Ovary (tissue), 3 donors: ENCODE results near the gene EVI5.

Source experiments
- EP300 ChIP-seq: sonication (generic); formaldehyde crosslinking; IDR thresholded peaks from one replicate; pipeline ENCODE4 v1.6.1; 2017; ENCODE audit warnings: antibody characterized with exemption
- TF ChIP-seq, protein P1 (sequence below), 3 donors: fragments of 450-650 bp in 2 of 3; fragments of 200-600 bp in 1 of 3; IDR thresholded peaks; one replicate each; pipeline versions ENCODE4 v1.5.1 to v1.8.0; 2016 to 2022; ENCODE audit warnings: antibody characterized with exemption in 3 of 3, mild to moderate bottlenecking in 1 of 3
- donor health status: DM: no; HTN: no; CAD: no.

DNA sequence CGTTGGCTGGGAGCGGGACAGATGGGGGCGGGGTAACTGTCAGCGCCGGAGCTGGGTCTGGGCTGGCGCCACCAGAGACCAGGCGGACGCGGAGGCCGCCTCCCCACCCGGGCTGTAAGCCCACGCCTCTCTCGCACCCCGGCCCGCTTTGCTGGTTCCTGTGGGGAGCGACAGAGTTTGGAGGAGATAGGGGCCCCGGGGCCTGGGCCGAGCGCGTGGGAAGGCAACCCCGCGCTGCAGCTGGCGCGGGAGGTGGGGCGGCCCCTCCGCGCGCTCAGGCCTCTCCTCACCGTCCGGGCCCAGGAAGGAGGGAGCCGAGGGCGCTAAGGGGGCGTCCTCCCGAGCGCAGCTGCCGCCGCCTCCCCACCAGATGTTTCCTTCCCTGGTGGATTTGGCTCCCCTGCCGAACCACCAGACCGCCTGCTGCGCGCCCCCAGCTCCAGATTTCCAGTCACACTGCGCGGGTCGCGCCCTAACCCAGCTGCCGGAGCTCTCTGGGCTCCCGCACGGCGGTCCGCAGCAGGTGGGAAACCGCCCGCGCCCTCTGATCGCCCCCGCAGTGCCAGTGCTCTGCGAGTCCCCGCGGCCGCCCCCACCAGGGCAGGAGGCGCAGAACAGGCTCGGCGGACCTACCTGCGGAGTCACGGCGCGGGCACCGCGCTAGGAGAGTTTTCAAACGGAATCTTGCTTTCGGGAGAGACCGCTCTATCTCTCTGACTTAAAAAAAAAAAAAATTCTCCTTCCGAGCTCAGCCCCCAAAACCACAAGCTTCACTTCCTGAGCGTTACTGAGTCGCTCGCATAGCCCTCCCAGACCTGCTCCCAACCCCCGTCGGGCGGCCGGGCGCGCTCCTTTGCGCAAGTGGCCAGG lies 299.3 kb downstream of the EVI5 start:
- TF ChIP-seq, protein P1, sequence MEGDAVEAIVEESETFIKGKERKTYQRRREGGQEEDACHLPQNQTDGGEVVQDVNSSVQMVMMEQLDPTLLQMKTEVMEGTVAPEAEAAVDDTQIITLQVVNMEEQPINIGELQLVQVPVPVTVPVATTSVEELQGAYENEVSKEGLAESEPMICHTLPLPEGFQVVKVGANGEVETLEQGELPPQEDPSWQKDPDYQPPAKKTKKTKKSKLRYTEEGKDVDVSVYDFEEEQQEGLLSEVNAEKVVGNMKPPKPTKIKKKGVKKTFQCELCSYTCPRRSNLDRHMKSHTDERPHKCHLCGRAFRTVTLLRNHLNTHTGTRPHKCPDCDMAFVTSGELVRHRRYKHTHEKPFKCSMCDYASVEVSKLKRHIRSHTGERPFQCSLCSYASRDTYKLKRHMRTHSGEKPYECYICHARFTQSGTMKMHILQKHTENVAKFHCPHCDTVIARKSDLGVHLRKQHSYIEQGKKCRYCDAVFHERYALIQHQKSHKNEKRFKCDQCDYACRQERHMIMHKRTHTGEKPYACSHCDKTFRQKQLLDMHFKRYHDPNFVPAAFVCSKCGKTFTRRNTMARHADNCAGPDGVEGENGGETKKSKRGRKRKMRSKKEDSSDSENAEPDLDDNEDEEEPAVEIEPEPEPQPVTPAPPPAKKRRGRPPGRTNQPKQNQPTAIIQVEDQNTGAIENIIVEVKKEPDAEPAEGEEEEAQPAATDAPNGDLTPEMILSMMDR (IDR thresholded peaks at IDR 0.05), result no peak
- no peak for TF ChIP-seq EP300
